K562 (cell line): ENCODE results near the gene SYNE2.

Source experiments
- BRD4 ChIP-seq: fragments of 200-600 bp; sonication (generic); IDR thresholded peaks from 2 replicates; pipeline ENCODE4 v1.6.1; 2017; ENCODE audit warnings: inconsistent platforms
- CREB1 ChIP-seq, 2 experiments: sonication (generic) in 1 of 2; formaldehyde crosslinking in 1 of 2; IDR thresholded peaks; 2 replicates each; pipeline versions ENCODE4 v1.6.1 to v1.8.0; 2012 to 2022; ENCODE audit warnings: inconsistent platforms in 1 of 2, mild to moderate bottlenecking in 1 of 2, missing genetic modification reagents in 1 of 2, moderate library complexity in 1 of 2
- CTCF ChIP-seq, 3 experiments: IDR thresholded peaks in 2 of 3; conservative IDR thresholded peaks in 1 of 3; 2 replicates each; pipeline ENCODE4 v1.5.1; 2011 to 2012; ENCODE audit warnings: low read length in 3 of 3, mild to moderate bottlenecking in 3 of 3, control low read depth in 2 of 3, improper control_type of control experiment in 1 of 3, inconsistent platforms in 1 of 3, low read depth in 1 of 3, mixed read lengths in 1 of 3, moderate library complexity in 1 of 3; ENCODE audit not compliant: insufficient read depth in 2 of 3
- EZH2 ChIP-seq: IDR thresholded peaks from 2 replicates; pipeline ENCODE4 v1.6.1; 2012; ENCODE audit warnings: low read depth, mild to moderate bottlenecking, inconsistent platforms, low read length, borderline replicate concordance
- NR3C1 ChIP-seq: sonication (generic); formaldehyde crosslinking; IDR thresholded peaks from 2 replicates; pipeline ENCODE4 v1.8.1; 2022; ENCODE audit warnings: missing genetic modification reagents
- SMC3 ChIP-seq: conservative IDR thresholded peaks from 2 replicates; pipeline ENCODE4 v1.6.1; 2011; ENCODE audit warnings: low read depth, low read length, improper control_type of control experiment; ENCODE audit not compliant: insufficient read depth
- TEAD4 ChIP-seq, 2 experiments: sonication (generic) in 1 of 2; formaldehyde crosslinking in 1 of 2; IDR thresholded peaks; 2 replicates each; pipeline versions ENCODE4 v1.6.1 to v1.8.0; 2012 to 2022; ENCODE audit warnings: borderline replicate concordance in 1 of 2, inconsistent platforms in 1 of 2, low read length in 1 of 2, mild to moderate bottlenecking in 1 of 2, missing genetic modification reagents in 1 of 2
- YY1 ChIP-seq, 3 experiments: IDR thresholded peaks; 2 replicates each; pipeline ENCODE4 v1.6.1; 2011; ENCODE audit warnings: low read length in 2 of 3, mild to moderate bottlenecking in 2 of 3, moderate library complexity in 2 of 3, borderline replicate concordance in 1 of 3, control low read depth in 1 of 3, low read depth in 1 of 3; ENCODE audit not compliant: insufficient read depth in 3 of 3, insufficient replicate concordance in 2 of 3, control insufficient read depth in 1 of 3, insufficient read length in 1 of 3; ENCODE audit errors: extremely low read depth in 1 of 3
- ZNF263 ChIP-seq: sonication (generic); formaldehyde crosslinking; IDR thresholded peaks from 2 replicates; pipeline ENCODE4 v1.8.0; 2022; ENCODE audit warnings: mild to moderate bottlenecking, missing genetic modification reagents, borderline replicate concordance
- ZNF639 ChIP-seq, 2 experiments: fragments of 200-800 bp in 1 of 2; sonication (Bioruptor generic) in 1 of 2; sonication (generic) in 1 of 2; formaldehyde crosslinking in 1 of 2; IDR thresholded peaks in 1 of 2; conservative IDR thresholded peaks in 1 of 2; 2 replicates each; pipeline versions ENCODE4 v1.5.0 to v1.6.1; 2016 to 2020; ENCODE audit warnings: missing compliant biosample characterization in 1 of 2, missing genetic modification characterization in 1 of 2, missing genetic modification reagents in 1 of 2
- ZNF644 ChIP-seq: fragments of 200-800 bp; sonication (Bioruptor generic); IDR thresholded peaks from 2 replicates; pipeline ENCODE4 v1.6.1; 2016; ENCODE audit warnings: low read depth, missing genetic modification characterization, missing compliant biosample characterization

- TF ChIP-seq ZNF644, result no peak
- no peak for TF ChIP-seq ZNF639 (CRISPR knock-in tag; conservative IDR thresholded peaks at IDR 0.05 in 1 of 2, IDR thresholded peaks at IDR 0.05 in 1 of 2)
- no peak for TF ChIP-seq NR3C1 (CRISPR knock-in tag)
- no peak for TF ChIP-seq YY1 (IDR thresholded peaks at IDR 0.05; ENCODE audit: borderline replicate concordance in 1 of 3, control insufficient read depth in 1 of 3, extremely low read depth in 1 of 3, insufficient read depth in 3 of 3, insufficient read length in 1 of 3, insufficient replicate concordance in 2 of 3, low read depth in 1 of 3, low read length in 2 of 3)
- TF ChIP-seq CREB1 (IDR thresholded peaks at IDR 0.05), result no peak
- no peak for TF ChIP-seq CREB1 (CRISPR knock-in tag; IDR thresholded peaks at IDR 0.05)
- no peak for TF ChIP-seq BRD4
- no peak for TF ChIP-seq CTCF (IDR thresholded peaks at IDR 0.05 in 2 of 3, conservative IDR thresholded peaks at IDR 0.05 in 1 of 3; ENCODE audit: insufficient read depth in 2 of 3, low read depth in 1 of 3, low read length in 3 of 3)
- TF ChIP-seq EZH2, result no peak
- no peak for TF ChIP-seq SMC3
- TF ChIP-seq TEAD4 (IDR thresholded peaks at IDR 0.05; ENCODE audit: low read length), result no peak
- TF ChIP-seq TEAD4 (CRISPR knock-in tag; IDR thresholded peaks at IDR 0.05; ENCODE audit: borderline replicate concordance), result no peak
- TF ChIP-seq ZNF263 (CRISPR knock-in tag), result no peak
Measured at GRCh38 chr14:64158608-64159007, 305.8 kb downstream of the SYNE2 start.
